ENCODE data around the gene LUC7L3. TPM values are rescaled to one million over a fixed set of nuclear protein-coding genes. Genes with fewer than 3 reads are reported as not detected.
A peak's percentile ranks its signal among the peaks of the same experiment; 100 is the strongest.

The LUC7L3 gene
- total and polyA plus RNA-seq, 2 of the 13 experiments (the other 11 are each of a cell fraction or from before 2014, with no cell fraction given), result 108 to 120 TPM

- TF ChIP-seq ZBTB4 (CRISPR knock-in tag; IDR thresholded peaks at IDR 0.05; ENCODE audit: borderline replicate concordance) (peak; percentile 32; the same call in 1 of the 2 replicates), NFAT5 (CRISPR knock-in tag; IDR thresholded peaks at IDR 0.05) (peak; percentile 43; the same call in 1 of the 2 replicates), ZBTB38 (CRISPR knock-in tag; IDR thresholded peaks at IDR 0.05) (peak; percentile 96), ZNF761 (CRISPR knock-in tag; conservative IDR thresholded peaks at IDR 0.05) (no peak), ZFP41 (CRISPR knock-in tag; IDR thresholded peaks at IDR 0.05; ENCODE audit: borderline replicate concordance) (0 out of 2 replicates have a peak, but pooled peaks have one; percentile 18), HIVEP1 (CRISPR knock-in tag; IDR thresholded peaks at IDR 0.05) (peak; percentile 52; the same call in 1 of the 2 replicates), ZNF382 (CRISPR knock-in tag; IDR thresholded peaks at IDR 0.05; ENCODE audit: borderline replicate concordance) (no peak), ZMYM4 (CRISPR knock-in tag; IDR thresholded peaks at IDR 0.05) (peak; percentile 14; the same call in 1 of the 2 replicates), EED (CRISPR knock-in tag; IDR thresholded peaks at IDR 0.05) (peak; percentile 59; the same call in 1 of the 2 replicates), HNRNPL (IDR thresholded peaks at IDR 0.05; ENCODE audit: low read depth, low read length) (peak; percentile 58), ZNF235 (CRISPR knock-in tag; IDR thresholded peaks at IDR 0.05; ENCODE audit: borderline replicate concordance) (peak; percentile 56; the same call in 1 of the 2 replicates), RXRB (CRISPR knock-in tag; IDR thresholded peaks at IDR 0.05; ENCODE audit: borderline replicate concordance) (no peak), PRDM4 (CRISPR knock-in tag; IDR thresholded peaks at IDR 0.05; ENCODE audit: borderline replicate concordance) (no peak), DRAP1 (CRISPR knock-in tag; IDR thresholded peaks at IDR 0.05) (no peak), ARHGAP35 (CRISPR knock-in tag; IDR thresholded peaks at IDR 0.05; ENCODE audit: borderline replicate concordance) (peak; percentile 29; the same call in 1 of the 2 replicates), NFKB2 (CRISPR knock-in tag; IDR thresholded peaks at IDR 0.05; ENCODE audit: borderline replicate concordance) (peak; percentile 75; the same call in 1 of the 2 replicates)
Observed at GRCh38 chr17:50683434-50684287, 35.7 kb upstream of the LUC7L3 start (continued).
